ENCODE measurements around the gene DLST.

DNA sequence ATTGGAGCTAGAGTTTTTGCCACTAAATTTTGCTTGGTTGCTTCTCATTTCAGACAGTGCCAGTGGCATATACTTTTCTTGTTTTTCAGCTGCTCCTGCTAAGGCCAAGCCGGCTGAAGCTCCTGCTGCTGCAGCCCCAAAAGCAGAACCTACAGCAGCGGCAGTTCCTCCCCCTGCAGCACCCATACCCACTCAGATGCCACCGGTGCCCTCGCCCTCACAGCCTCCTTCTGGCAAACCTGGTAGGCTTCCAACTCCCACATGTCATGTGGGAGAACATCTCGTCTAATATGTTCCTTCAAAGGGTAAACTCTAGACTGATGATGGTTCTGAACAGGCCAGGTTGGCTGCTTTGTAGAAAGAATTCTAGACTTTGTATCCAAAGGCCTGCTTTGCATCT, 11.0 kb downstream of the DLST start:
- TF ChIP-seq, protein P1, sequence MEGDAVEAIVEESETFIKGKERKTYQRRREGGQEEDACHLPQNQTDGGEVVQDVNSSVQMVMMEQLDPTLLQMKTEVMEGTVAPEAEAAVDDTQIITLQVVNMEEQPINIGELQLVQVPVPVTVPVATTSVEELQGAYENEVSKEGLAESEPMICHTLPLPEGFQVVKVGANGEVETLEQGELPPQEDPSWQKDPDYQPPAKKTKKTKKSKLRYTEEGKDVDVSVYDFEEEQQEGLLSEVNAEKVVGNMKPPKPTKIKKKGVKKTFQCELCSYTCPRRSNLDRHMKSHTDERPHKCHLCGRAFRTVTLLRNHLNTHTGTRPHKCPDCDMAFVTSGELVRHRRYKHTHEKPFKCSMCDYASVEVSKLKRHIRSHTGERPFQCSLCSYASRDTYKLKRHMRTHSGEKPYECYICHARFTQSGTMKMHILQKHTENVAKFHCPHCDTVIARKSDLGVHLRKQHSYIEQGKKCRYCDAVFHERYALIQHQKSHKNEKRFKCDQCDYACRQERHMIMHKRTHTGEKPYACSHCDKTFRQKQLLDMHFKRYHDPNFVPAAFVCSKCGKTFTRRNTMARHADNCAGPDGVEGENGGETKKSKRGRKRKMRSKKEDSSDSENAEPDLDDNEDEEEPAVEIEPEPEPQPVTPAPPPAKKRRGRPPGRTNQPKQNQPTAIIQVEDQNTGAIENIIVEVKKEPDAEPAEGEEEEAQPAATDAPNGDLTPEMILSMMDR (conservative IDR thresholded peaks at IDR 0.05; ENCODE audit: low read length) = no peak
- TF ChIP-seq EZH2phosphoT487 (IDR thresholded peaks at IDR 0.05; ENCODE audit: borderline replicate concordance) = no peak

Data from Loucy (cell line).